CD4-positive, alpha-beta T cell treated with Interleukin-1 beta for 1 hour (primary cell): ENCODE results near the gene FZD7.

Experiments
- DNase-seq, 2 donors: peaks; one replicate each; pipeline ENCODE4 v3.0.0-alpha.2; 2020 to 2022

Gene FZD7

GRCh38 chr2:202014759-202015211 is 18.9 kb upstream of the FZD7 start:
- no peak for DNase-seq

- no peak for DNase-seq
Observed at GRCh38 chr2:202015471-202015870, 18.2 kb upstream of the FZD7 start.

- no peak for DNase-seq
Observed at GRCh38 chr2:202016579-202017227, 17.0 kb upstream of the FZD7 start.

- DNase-seq: no peak
Observed at GRCh38 chr2:202017940-202018339, 15.7 kb upstream of the FZD7 start.

GRCh38 chr2:202018950-202019349 is 14.7 kb upstream of the FZD7 start:
- DNase-seq: no peak

GRCh38 chr2:202019689-202020450 is 13.8 kb upstream of the FZD7 start:
- no peak for DNase-seq

- DNase-seq: no peak
Observed at GRCh38 chr2:202022755-202023154, 10.9 kb upstream of the FZD7 start.

- no peak for DNase-seq
Observed at GRCh38 chr2:202023198-202023903, 10.3 kb upstream of the FZD7 start.

GRCh38 chr2:202023904-202024266 is 9.8 kb upstream of the FZD7 start:
- DNase-seq: no peak

GRCh38 chr2:202024871-202025270 is 8.8 kb upstream of the FZD7 start:
- no peak for DNase-seq

GRCh38 chr2:202025816-202026215 is 7.8 kb upstream of the FZD7 start:
- DNase-seq: no peak

GRCh38 chr2:202026507-202026906 is 7.1 kb upstream of the FZD7 start:
- no peak for DNase-seq

- no peak for DNase-seq
Observed at GRCh38 chr2:202030691-202031090, 3.0 kb upstream of the FZD7 start.

GRCh38 chr2:202031246-202031951 is 2.3 kb upstream of the FZD7 start:
- no peak for DNase-seq

- peak; percentile 13 to 21 for DNase-seq
Observed at GRCh38 chr2:202032846-202033316, 774 bp upstream of the FZD7 start.

GRCh38 chr2:202034249-202035088 is 814 bp downstream of the FZD7 start:
- peak; percentile 12 to 13 for DNase-seq

GRCh38 chr2:202035089-202035940 is 1.7 kb downstream of the FZD7 start:
- DNase-seq: peak; percentile 16 to 23

- no peak for DNase-seq
Observed at GRCh38 chr2:202035941-202036372, 2.3 kb downstream of the FZD7 start.

- DNase-seq: no peak
Observed at GRCh38 chr2:202036601-202037037, 3.0 kb downstream of the FZD7 start.

GRCh38 chr2:202037086-202037485 is 3.4 kb downstream of the FZD7 start:
- DNase-seq: no peak
